Gastroesophageal sphincter (tissue), 3 donors: Measurements from ENCODE around the gene ROBO1.

Source experiments
- POLR2A ChIP-seq, 2 donors: fragments of 450-650 bp; IDR thresholded peaks; one replicate each; pipeline ENCODE4 v1.6.1; 2017; ENCODE audit warnings: antibody characterized with exemption in 2 of 2, mild to moderate bottlenecking in 2 of 2, moderate library complexity in 1 of 2
- TF ChIP-seq, protein P1 (sequence below), 4 experiments: fragments of 200-600 bp in 2 of 4; fragments of 450-650 bp in 2 of 4; sonication (generic) in 1 of 4; IDR thresholded peaks; one replicate each; pipeline ENCODE4 v1.5.1; 2017 to 2019; ENCODE audit warnings: antibody characterized with exemption in 4 of 4, mild to moderate bottlenecking in 2 of 4, moderate library complexity in 2 of 4

DNA sequence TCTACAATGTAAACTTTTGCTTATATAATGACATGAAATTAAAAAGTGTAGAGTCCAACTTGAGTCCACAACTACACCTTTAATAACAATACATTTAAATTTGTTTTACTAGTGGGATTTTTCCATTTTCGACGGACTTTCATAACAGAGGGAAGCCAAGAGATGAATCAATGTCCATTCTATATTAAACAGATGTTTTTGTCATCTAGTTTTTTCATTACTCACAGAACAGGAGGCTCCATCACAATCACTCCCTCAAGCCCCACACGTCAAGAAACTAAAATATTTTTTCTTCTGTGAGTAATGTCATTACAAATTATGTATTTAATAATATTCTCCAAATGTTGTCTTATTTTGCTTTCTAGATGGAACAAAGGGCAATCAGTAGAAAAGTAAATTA is 932.9 kb downstream of the ROBO1 start:
- no peak for TF ChIP-seq POLR2A (IDR thresholded peaks at IDR 0.05)
- TF ChIP-seq, protein P1, sequence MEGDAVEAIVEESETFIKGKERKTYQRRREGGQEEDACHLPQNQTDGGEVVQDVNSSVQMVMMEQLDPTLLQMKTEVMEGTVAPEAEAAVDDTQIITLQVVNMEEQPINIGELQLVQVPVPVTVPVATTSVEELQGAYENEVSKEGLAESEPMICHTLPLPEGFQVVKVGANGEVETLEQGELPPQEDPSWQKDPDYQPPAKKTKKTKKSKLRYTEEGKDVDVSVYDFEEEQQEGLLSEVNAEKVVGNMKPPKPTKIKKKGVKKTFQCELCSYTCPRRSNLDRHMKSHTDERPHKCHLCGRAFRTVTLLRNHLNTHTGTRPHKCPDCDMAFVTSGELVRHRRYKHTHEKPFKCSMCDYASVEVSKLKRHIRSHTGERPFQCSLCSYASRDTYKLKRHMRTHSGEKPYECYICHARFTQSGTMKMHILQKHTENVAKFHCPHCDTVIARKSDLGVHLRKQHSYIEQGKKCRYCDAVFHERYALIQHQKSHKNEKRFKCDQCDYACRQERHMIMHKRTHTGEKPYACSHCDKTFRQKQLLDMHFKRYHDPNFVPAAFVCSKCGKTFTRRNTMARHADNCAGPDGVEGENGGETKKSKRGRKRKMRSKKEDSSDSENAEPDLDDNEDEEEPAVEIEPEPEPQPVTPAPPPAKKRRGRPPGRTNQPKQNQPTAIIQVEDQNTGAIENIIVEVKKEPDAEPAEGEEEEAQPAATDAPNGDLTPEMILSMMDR (IDR thresholded peaks at IDR 0.05) = no peak
